Panc1 (cell line): Measurements from ENCODE around the gene MTOR.
"Not testable (repeated sequence)": the region's sequence is repeated elsewhere in the genome, so short reads cannot be mapped to it uniquely, and the experiment has no call there.

Experiments used
- CTCF ChIP-seq: fragments of 450-650 bp; IDR thresholded peaks from 2 replicates; pipeline ENCODE4 v1.5.1; 2017; ENCODE audit warnings: mild to moderate bottlenecking
- POLR2AphosphoS5 ChIP-seq: IDR thresholded peaks from 2 replicates; pipeline ENCODE4 v1.6.1; 2012; ENCODE audit warnings: mild to moderate bottlenecking, low read depth, low read length, moderate library complexity
- REST ChIP-seq, 2 experiments: IDR thresholded peaks; 2 replicates each; pipeline ENCODE4 v1.6.1; 2011 to 2012; ENCODE audit warnings: low read depth in 2 of 2, control low read depth in 1 of 2, low read length in 1 of 2, mild to moderate bottlenecking in 1 of 2, moderate library complexity in 1 of 2; ENCODE audit not compliant: insufficient read depth in 1 of 2
- SIN3A ChIP-seq: IDR thresholded peaks from 2 replicates; pipeline ENCODE4 v1.6.1; 2012; ENCODE audit warnings: low read depth, mild to moderate bottlenecking, low read length, moderate library complexity, borderline replicate concordance; ENCODE audit not compliant: insufficient read depth
- TCF7L2 ChIP-seq: IDR thresholded peaks from 2 replicates; pipeline ENCODE4 v1.6.1; 2011; ENCODE audit warnings: mild to moderate bottlenecking, low read depth, low read length, inconsistent platforms

- not testable (repeated sequence) for TF ChIP-seq CTCF; REST (IDR thresholded peaks at IDR 0.05; ENCODE audit: insufficient read depth in 1 of 2, low read depth in 2 of 2, low read length in 1 of 2); POLR2AphosphoS5; SIN3A; TCF7L2
Measured at GRCh38 chr1:11073398-11073797, 189.0 kb downstream of the MTOR start.
